Measurements from ENCODE around the gene REM2. TPM values are rescaled to one million over a fixed set of nuclear protein-coding genes. Genes with fewer than 3 reads are reported as not detected.
"Not testable (repeated sequence)": the region's sequence is repeated elsewhere in the genome, so short reads cannot be mapped to it uniquely, and the experiment has no call there.

The REM2 gene
- total RNA-seq, 4 donors from 2014 or later = 0.42 to 0.44 TPM; not detected in 2

- H3K36me3 ChIP-seq = no peaks in the 10 kb centered on the region
- 91 to 94% methylated on average over 8 of the region's 8 CpGs for WGBS, 2 donors
- H3K4me3 ChIP-seq = no peak overlapping the region
- H3K27me3 ChIP-seq = no peaks in the 10 kb centered on the region
- H3K27ac ChIP-seq = no peak overlapping the region
- no peak for TF ChIP-seq POLR2A (IDR thresholded peaks at IDR 0.05)
- no peak for TF ChIP-seq EP300 (IDR thresholded peaks at IDR 0.05)
- TF ChIP-seq CTCF (IDR thresholded peaks at IDR 0.05) = no peak
- no peaks in the 10 kb centered on the region for H3K9me3 ChIP-seq
- no peak for DNase-seq (ENCODE audit: low spot score in 2 of 2)
- peaks cover 0 to 35% (median 24%) of the 10 kb centered on the region in 4 donors for H3K4me1 ChIP-seq
These were observed 27.9 kb upstream of the REM2 start for GRCh38 chr14:22854963-22855724.

GRCh38 chr14:22856428-22856827 lies 26.6 kb upstream of the REM2 start:
- H3K27me3 ChIP-seq = no peaks in the 10 kb centered on the region
- no peaks in the 10 kb centered on the region for H3K9me3 ChIP-seq
- DNase-seq (ENCODE audit: low spot score in 2 of 2) = no peak
- 90 to 96% methylated on average over 5 of the region's 5 CpGs for WGBS, 2 donors
- no peak overlapping the region for H3K4me3 ChIP-seq
- no peak for TF ChIP-seq POLR2A (IDR thresholded peaks at IDR 0.05)
- TF ChIP-seq EP300 (IDR thresholded peaks at IDR 0.05) = no peak
- TF ChIP-seq CTCF (IDR thresholded peaks at IDR 0.05) = no peak
- peaks cover 0 to 22% (median 12%) of the 10 kb centered on the region in 4 donors for H3K4me1 ChIP-seq
- no peak overlapping the region for H3K27ac ChIP-seq
- no peaks in the 10 kb centered on the region for H3K36me3 ChIP-seq

- 76 to 90% methylated on average over 3 of the region's 3 CpGs for WGBS, 2 donors
- H3K4me1 ChIP-seq; H3K27ac ChIP-seq; H3K36me3 ChIP-seq; H3K9me3 ChIP-seq; DNase-seq (ENCODE audit: low spot score in 2 of 2); H3K4me3 ChIP-seq; H3K27me3 ChIP-seq: not testable (repeated sequence)
These were observed 22.6 kb upstream of the REM2 start for GRCh38 chr14:22860377-22860776.

GRCh38 chr14:22861651-22862050 lies 21.4 kb upstream of the REM2 start:
- TF ChIP-seq CTCF (IDR thresholded peaks at IDR 0.05) = no peak
- no peak for TF ChIP-seq POLR2A (IDR thresholded peaks at IDR 0.05)
- no peak for TF ChIP-seq EP300 (IDR thresholded peaks at IDR 0.05)
- Histone ChIP-seq H3K9me3 (no peaks in the 10 kb centered on the region), H3K27me3 (no peaks in the 10 kb centered on the region), H3K27ac (no peak overlapping the region), H3K36me3 (no peaks in the 10 kb centered on the region), H3K4me3 (no peak overlapping the region), H3K4me1 (no peaks in the 10 kb centered on the region)
- DNase-seq (ENCODE audit: low spot score in 2 of 2) = no peak

GRCh38 chr14:22864979-22865378 lies 18.0 kb upstream of the REM2 start:
- WGBS, 2 donors = 90 to 95% methylated on average over 4 of the region's 4 CpGs
- H3K9me3 ChIP-seq = no peaks in the 10 kb centered on the region
- no peaks in the 10 kb centered on the region for H3K27me3 ChIP-seq
- H3K27ac ChIP-seq = no peak overlapping the region
- no peak overlapping the region for H3K4me3 ChIP-seq
- DNase-seq (ENCODE audit: low spot score in 2 of 2) = no peak
- TF ChIP-seq EP300 (IDR thresholded peaks at IDR 0.05) = no peak
- no peak for TF ChIP-seq CTCF (IDR thresholded peaks at IDR 0.05)
- TF ChIP-seq POLR2A (IDR thresholded peaks at IDR 0.05) = no peak
- H3K36me3 ChIP-seq = no peaks in the 10 kb centered on the region
- peaks cover 0 to 5% (median 3%) of the 10 kb centered on the region in 4 donors for H3K4me1 ChIP-seq
